ENCODE data around the gene CEP192.

GRCh38 chr18:13032173-13032572 is 41.0 kb downstream of the CEP192 start:
- TF ChIP-seq CTCF (IDR thresholded peaks at IDR 0.05; ENCODE audit: low read depth, low read length) = no peak
- TF ChIP-seq EZH2phosphoT487 (IDR thresholded peaks at IDR 0.05; ENCODE audit: low read depth) = no peak
